ENCODE data around the gene PTPRM. TPM values are rescaled to one million over a fixed set of nuclear protein-coding genes. Genes with fewer than 3 reads are reported as not detected.

The PTPRM gene
- total RNA-seq, 2 experiments from 2014 or later = 2.1 to 3.0 TPM

DNA sequence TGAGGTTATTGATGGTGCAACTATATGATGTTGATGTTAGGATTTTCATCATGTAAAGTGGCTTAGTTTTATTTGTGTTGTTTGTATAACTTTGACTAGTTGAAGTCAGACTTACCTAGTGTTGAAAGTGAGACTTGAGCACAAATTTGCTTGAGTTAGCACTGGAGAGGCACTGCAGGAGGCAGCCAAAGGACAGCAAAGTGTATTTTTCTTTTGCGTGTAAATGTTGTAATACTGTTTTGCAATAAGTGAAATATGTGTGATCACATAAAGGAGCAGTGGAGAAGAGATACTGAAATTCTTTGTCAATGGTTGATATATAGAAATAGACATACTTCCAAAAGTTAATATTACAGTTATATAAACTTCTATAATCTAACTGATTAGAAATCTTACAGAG lies 710.2 kb downstream of the PTPRM start:
- ChIA-PET POLR2A (no interaction called here), CTCF (no interaction called here)
- intact Hi-C loops (cut with micrococcal nuclease) = no loop called here
- DNase-seq (no peak), ATAC-seq (no peak)
- no peaks in the 10 kb centered on the region for H3K9me3 Mint-ChIP-seq
- H3K4me1 Mint-ChIP-seq (ENCODE audit: low read depth) = no peaks in the 10 kb centered on the region
- no peaks in the 10 kb centered on the region for H3K36me3 Mint-ChIP-seq (ENCODE audit: low read depth)
- H3K27ac Mint-ChIP-seq = no peak overlapping the region
- no peak overlapping the region for H3K4me3 Mint-ChIP-seq
- no peaks in the 10 kb centered on the region for H3K27me3 Mint-ChIP-seq
- TF ChIP-seq, protein P1, sequence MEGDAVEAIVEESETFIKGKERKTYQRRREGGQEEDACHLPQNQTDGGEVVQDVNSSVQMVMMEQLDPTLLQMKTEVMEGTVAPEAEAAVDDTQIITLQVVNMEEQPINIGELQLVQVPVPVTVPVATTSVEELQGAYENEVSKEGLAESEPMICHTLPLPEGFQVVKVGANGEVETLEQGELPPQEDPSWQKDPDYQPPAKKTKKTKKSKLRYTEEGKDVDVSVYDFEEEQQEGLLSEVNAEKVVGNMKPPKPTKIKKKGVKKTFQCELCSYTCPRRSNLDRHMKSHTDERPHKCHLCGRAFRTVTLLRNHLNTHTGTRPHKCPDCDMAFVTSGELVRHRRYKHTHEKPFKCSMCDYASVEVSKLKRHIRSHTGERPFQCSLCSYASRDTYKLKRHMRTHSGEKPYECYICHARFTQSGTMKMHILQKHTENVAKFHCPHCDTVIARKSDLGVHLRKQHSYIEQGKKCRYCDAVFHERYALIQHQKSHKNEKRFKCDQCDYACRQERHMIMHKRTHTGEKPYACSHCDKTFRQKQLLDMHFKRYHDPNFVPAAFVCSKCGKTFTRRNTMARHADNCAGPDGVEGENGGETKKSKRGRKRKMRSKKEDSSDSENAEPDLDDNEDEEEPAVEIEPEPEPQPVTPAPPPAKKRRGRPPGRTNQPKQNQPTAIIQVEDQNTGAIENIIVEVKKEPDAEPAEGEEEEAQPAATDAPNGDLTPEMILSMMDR (IDR thresholded peaks at IDR 0.05) = no peak

DNA sequence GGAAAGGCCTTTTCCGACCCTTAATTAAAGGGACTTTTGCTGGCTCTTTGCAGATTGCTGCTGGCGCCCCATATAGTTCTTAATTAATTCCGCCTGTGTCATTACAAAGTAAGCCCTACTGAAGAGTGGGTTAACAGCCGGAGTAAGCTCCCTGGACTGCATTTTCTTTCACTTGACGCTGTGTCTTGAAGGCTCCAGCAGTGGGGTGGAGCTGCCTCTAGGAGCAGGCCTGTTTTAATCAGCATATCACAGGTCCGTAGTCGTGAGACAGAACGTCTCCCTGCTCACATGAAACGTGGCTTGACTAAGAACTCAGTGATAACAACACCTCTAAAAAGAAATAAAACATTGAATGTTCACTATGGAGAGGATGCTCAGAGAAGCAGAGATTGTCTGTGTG lies 712.2 kb downstream of the PTPRM start:
- Mint-ChIP-seq H3K36me3 (ENCODE audit: low read depth) (no peaks in the 10 kb centered on the region), H3K9me3 (no peaks in the 10 kb centered on the region), H3K4me1 (ENCODE audit: low read depth) (no peaks in the 10 kb centered on the region), H3K27ac (no peak overlapping the region), H3K4me3 (no peak overlapping the region), H3K27me3 (no peaks in the 10 kb centered on the region)
- ChIA-PET POLR2A (no interaction called here), CTCF (no interaction called here)
- intact Hi-C loops (cut with micrococcal nuclease) = no loop called here
- DNase-seq = no peak
- TF ChIP-seq, protein P1 (IDR thresholded peaks at IDR 0.05) = no peak
- no peak for ATAC-seq

DNA sequence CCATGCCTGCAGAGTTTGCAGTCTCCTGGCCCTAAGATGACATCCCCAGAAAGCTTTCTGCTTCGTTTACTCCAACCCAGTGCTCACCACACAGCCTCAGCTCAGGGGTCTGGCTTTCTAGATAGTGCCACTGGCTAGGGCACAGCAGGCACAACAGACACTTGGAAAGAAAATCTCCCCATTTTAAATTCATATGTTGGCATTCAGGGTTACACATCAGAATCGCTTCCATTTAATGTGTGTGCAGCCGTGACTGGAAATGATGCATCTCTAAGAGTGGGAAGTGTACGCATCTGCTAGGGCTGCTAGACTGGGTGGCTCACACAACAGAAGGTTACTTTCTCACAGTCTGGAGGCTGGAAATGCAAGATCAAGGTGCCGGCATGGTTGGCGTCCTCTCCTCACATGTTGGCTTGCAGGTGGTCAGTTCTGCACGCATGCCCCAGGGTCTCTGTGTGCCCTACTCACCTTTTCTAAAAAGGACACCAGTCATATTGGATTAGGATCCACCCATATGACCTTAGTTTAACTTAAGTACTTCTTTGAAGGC lies 712.7 kb downstream of the PTPRM start:
- H3K9me3 Mint-ChIP-seq = no peaks in the 10 kb centered on the region
- H3K4me1 Mint-ChIP-seq (ENCODE audit: low read depth) = no peaks in the 10 kb centered on the region
- TF ChIP-seq, protein P1 (IDR thresholded peaks at IDR 0.05) = no peak
- no peak overlapping the region for H3K27ac Mint-ChIP-seq
- ChIA-PET CTCF (no interaction called here), POLR2A (no interaction called here)
- H3K27me3 Mint-ChIP-seq = no peaks in the 10 kb centered on the region
- intact Hi-C loops (cut with micrococcal nuclease) = no loop called here
- H3K4me3 Mint-ChIP-seq = no peak overlapping the region
- DNase-seq (no peak), ATAC-seq (no peak)
- H3K36me3 Mint-ChIP-seq (ENCODE audit: low read depth) = no peaks in the 10 kb centered on the region

GRCh38 chr18:8283891-8284585 lies 716.9 kb downstream of the PTPRM start:
- Mint-ChIP-seq H3K36me3 (ENCODE audit: low read depth) (no peaks in the 10 kb centered on the region), H3K27me3 (no peaks in the 10 kb centered on the region), H3K4me1 (ENCODE audit: low read depth) (no peaks in the 10 kb centered on the region), H3K4me3 (no peak overlapping the region), H3K27ac (no peak overlapping the region), H3K9me3 (no peaks in the 10 kb centered on the region)
- CTCF ChIA-PET = interaction anchor here (0.6 kb wide), 1 partner anchor 255 kb away, joined by 3 read pairs; no protein-coding TSS in a partner anchor
- POLR2A ChIA-PET = interaction anchor here (0.7 kb wide), 1 partner anchor 8 kb away, joined by 3 read pairs; no protein-coding TSS in a partner anchor
- no peak for ATAC-seq
- TF ChIP-seq, protein P1 (IDR thresholded peaks at IDR 0.05) = no peak
- DNase-seq = no peak
- intact Hi-C loops (cut with micrococcal nuclease) = no loop called here

DNA sequence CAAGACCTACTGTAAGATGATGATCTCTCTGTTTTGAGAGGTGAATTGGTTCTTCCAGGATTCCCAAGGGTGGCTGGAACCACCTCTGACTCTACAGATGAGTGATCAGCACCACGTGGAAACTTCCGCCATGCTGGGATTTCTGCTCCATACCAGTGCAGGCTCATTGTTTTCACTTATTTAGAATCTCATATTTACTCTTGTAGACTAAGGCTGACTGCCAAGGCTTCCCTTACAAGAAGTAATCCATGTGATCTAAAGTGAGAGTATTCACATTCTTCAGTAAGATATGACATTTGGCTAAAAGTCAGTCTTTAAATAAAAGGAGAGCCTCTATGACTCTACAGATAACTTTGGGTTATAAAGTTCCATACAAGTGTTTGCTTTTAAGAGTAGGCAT lies 719.2 kb downstream of the PTPRM start:
- DNase-seq (no peak), ATAC-seq (no peak)
- H3K4me1 Mint-ChIP-seq (ENCODE audit: low read depth) = no peaks in the 10 kb centered on the region
- H3K27ac Mint-ChIP-seq = no peak overlapping the region
- TF ChIP-seq, protein P1 (IDR thresholded peaks at IDR 0.05) = no peak
- intact Hi-C loops (cut with micrococcal nuclease) = no loop called here
- H3K9me3 Mint-ChIP-seq = no peaks in the 10 kb centered on the region
- H3K27me3 Mint-ChIP-seq = no peaks in the 10 kb centered on the region
- ChIA-PET POLR2A (no interaction called here), CTCF (no interaction called here)
- H3K4me3 Mint-ChIP-seq = no peak overlapping the region
- H3K36me3 Mint-ChIP-seq (ENCODE audit: low read depth) = no peaks in the 10 kb centered on the region

Data from activated CD8-positive, alpha-beta T cell treated with anti-CD3 and anti-CD28 coated beads for 36 hours (primary cell).